Fibroblast of skin of right biceps (primary cell): ENCODE data around the gene GABPA.

Experiments used
- DNase-seq: peaks from one replicate; pipeline ENCODE4 v3.0.0-alpha.2; 2013

GABPA gene

GRCh38 chr21:25813917-25814316 lies 79.1 kb downstream of the GABPA start:
- DNase-seq, result no peak

- no peak for DNase-seq
Observed at GRCh38 chr21:25818121-25818520, 83.3 kb downstream of the GABPA start.

GRCh38 chr21:25818551-25818950 lies 83.8 kb downstream of the GABPA start:
- DNase-seq, result no peak
